WERI-Rb-1 (cell line): ENCODE results near the gene MATN3.

ENCODE experiments used
- DNase-seq: peaks from one replicate; pipeline ENCODE4 v3.0.0-alpha.2; 2020
- H3K27ac ChIP-seq: fragments of 250-450 bp; sonication (Bioruptor Pico); 2 replicates; pipeline ENCODE4 v1.5.1; 2020; ENCODE audit warnings: mild to moderate bottlenecking, moderate library complexity
- H3K27me3 ChIP-seq: fragments of 250-450 bp; sonication (Bioruptor Pico); 2 replicates; pipeline ENCODE4 v1.5.1; 2021; ENCODE audit warnings: mild to moderate bottlenecking, low read depth, moderate library complexity; ENCODE audit not compliant: insufficient read depth, severe bottlenecking
- H3K36me3 ChIP-seq: fragments of 250-450 bp; sonication (Bioruptor Pico); 2 replicates; pipeline ENCODE4 v1.5.1; 2020; ENCODE audit warnings: mild to moderate bottlenecking, moderate library complexity
- H3K4me3 ChIP-seq: 2 replicates; pipeline ENCODE4 v1.5.1; 2011; ENCODE audit warnings: low read depth, mild to moderate bottlenecking, control low read depth, low read length
- H3K9me3 ChIP-seq: fragments of 250-450 bp; sonication (Bioruptor Pico); 2 replicates; pipeline ENCODE4 v1.5.1; 2021; ENCODE audit warnings: mild to moderate bottlenecking, moderate library complexity; ENCODE audit not compliant: severe bottlenecking
- CTCF ChIP-seq: IDR thresholded peaks from 2 replicates; pipeline ENCODE4 v1.5.1; 2011; ENCODE audit warnings: low read depth, mild to moderate bottlenecking, control low read depth, inconsistent platforms, low read length

The MATN3 gene

GRCh38 chr2:20044778-20045177 is 32.3 kb upstream of the MATN3 start:
- H3K27me3 ChIP-seq, result no peaks in the 10 kb centered on the region
- no peak for DNase-seq
- H3K36me3 ChIP-seq, result peaks cover 31% of the 10 kb centered on the region
- H3K4me3 ChIP-seq, result no peak overlapping the region
- H3K27ac ChIP-seq, result no peak overlapping the region
- no peak for TF ChIP-seq CTCF
- H3K9me3 ChIP-seq, result no peaks in the 10 kb centered on the region

- Histone ChIP-seq H3K27me3 (no peaks in the 10 kb centered on the region), H3K4me3 (no peak overlapping the region), H3K9me3 (no peaks in the 10 kb centered on the region), H3K36me3 (peaks cover 54% of the 10 kb centered on the region), H3K27ac (no peak overlapping the region)
- DNase-seq, result no peak
- TF ChIP-seq CTCF, result no peak
Observed at GRCh38 chr2:20042531-20042930, 30.1 kb upstream of the MATN3 start.

- no peak for TF ChIP-seq CTCF
- no peak for DNase-seq
- Histone ChIP-seq H3K27me3 (no peaks in the 10 kb centered on the region), H3K36me3 (peaks cover 71% of the 10 kb centered on the region), H3K9me3 (no peaks in the 10 kb centered on the region), H3K4me3 (no peak overlapping the region), H3K27ac (no peak overlapping the region)
Observed at GRCh38 chr2:20040489-20041172, 28.2 kb upstream of the MATN3 start.

GRCh38 chr2:20037660-20038059 is 25.2 kb upstream of the MATN3 start:
- Histone ChIP-seq H3K36me3 (peaks cover 89% of the 10 kb centered on the region), H3K9me3 (no peaks in the 10 kb centered on the region), H3K27me3 (no peaks in the 10 kb centered on the region), H3K4me3 (no peak overlapping the region), H3K27ac (no peak overlapping the region)
- TF ChIP-seq CTCF, result no peak
- DNase-seq, result no peak

- Histone ChIP-seq H3K36me3 (peaks cover 98% of the 10 kb centered on the region), H3K27me3 (no peaks in the 10 kb centered on the region), H3K4me3 (no peak overlapping the region), H3K27ac (no peak overlapping the region), H3K9me3 (no peaks in the 10 kb centered on the region)
- no peak for DNase-seq
- no peak for TF ChIP-seq CTCF
Observed at GRCh38 chr2:20035955-20036666, 23.6 kb upstream of the MATN3 start.

GRCh38 chr2:20034821-20035220 is 22.4 kb upstream of the MATN3 start:
- H3K27me3 ChIP-seq, result no peaks in the 10 kb centered on the region
- H3K9me3 ChIP-seq, result no peaks in the 10 kb centered on the region
- H3K27ac ChIP-seq, result no peak overlapping the region
- TF ChIP-seq CTCF, result no peak
- no peak for DNase-seq
- H3K4me3 ChIP-seq, result no peak overlapping the region
- H3K36me3 ChIP-seq, result peaks cover 100% of the 10 kb centered on the region
